Stimulated activated CD8-positive, alpha-beta memory T cell treated with anti-CD3 and anti-CD28 coated beads, Interleukin-12 subunit alpha, Interleukin-12 subunit beta, amount 100 ng/mL, for 24 hours (primary cell): Measurements from ENCODE around the gene TSPYL2.

Experiments used
- DNase-seq: peaks from one replicate; pipeline ENCODE4 v3.0.0-alpha.2; 2020; ENCODE audit errors: extremely low read depth

The TSPYL2 gene

DNA sequence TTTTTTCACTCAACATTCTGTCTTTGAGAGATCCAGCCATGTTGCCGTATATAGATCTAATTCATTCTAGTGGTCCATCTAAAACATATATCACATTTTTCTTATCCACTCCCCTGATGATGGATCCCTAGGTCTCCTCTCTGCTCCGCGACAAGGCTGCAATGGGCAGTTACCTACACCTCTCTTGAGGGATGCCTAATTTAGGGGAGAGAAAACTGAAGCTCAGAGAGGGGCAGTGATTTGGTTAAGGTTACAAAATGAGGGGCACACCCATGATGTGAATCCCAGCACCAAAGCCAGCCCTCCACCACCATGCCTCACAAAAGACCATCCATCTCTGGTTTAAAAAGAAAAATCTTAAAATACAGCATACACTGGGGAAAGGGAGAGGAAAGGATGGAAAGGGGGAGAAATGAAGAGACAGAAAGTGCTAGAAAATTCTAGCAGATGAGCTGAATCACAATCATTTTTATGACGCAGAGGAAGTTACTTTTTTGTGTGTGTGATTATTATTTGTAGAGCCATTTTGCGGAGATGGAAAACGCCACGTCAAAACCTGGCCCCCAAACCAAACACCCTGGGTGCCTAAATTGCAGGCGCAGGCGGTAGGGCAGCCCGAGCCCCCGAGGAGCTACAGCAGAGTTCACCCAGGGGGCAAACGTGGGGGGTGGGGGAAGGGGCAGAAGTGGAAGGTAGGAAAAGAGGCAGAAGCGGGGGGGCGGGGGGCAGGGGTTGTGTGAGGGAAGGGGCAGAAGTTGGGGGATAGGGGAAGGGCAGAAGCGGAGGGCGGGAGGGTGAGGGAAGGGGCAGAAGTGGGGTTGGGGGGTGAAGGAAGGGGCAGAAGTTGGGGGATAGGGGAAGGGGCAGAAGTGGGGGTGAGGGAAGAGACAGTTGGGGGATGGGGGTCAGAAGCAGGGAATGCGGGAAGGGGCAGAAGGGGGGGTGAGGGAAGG lies 1.3 kb upstream of the TSPYL2 start:
- DNase-seq = no peak

GRCh38 chrX:53082773-53083616 lies 828 bp downstream of the TSPYL2 start:
- no peak for DNase-seq

DNA sequence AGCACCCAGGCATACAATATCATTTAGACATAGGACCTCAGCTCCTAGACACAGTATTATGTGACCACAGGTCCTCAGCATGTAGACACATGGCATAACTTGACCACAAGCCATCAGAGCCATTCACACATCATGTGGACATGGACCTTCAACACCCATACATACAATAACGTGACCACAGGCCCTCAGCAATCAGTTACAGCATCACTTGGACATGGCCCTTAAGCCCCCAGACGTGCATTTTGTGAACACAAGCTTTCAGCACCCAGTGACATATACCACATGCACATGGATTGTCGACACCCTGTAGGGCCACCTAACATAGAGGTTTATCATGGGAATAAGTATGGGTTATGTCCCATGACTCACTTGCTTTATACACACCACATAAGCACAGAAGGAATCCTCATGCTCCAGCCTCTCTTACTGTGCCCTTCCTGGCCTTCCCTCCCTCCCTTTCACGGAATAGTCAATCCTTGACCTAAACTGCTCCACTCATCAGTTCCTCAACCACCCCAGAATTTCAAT lies 1.9 kb downstream of the TSPYL2 start:
- no peak for DNase-seq

GRCh38 chrX:53084863-53085262 lies 2.7 kb downstream of the TSPYL2 start:
- no peak for DNase-seq

DNA sequence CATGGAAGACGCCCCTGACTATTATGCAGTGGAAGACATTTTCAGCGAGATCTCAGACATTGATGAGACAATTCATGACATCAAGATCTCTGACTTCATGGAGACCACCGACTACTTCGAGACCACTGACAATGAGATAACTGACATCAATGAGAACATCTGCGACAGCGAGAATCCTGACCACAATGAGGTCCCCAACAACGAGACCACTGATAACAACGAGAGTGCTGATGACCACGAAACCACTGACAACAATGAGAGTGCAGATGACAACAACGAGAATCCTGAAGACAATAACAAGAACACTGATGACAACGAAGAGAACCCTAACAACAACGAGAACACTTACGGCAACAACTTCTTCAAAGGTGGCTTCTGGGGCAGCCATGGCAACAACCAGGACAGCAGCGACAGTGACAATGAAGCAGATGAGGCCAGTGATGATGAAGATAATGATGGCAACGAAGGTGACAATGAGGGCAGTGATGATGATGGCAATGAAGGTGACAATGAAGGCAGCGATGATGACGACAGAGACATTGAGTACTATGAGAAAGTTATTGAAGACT lies 3.6 kb downstream of the TSPYL2 start:
- no peak for DNase-seq

GRCh38 chrX:53086464-53086863 lies 4.3 kb downstream of the TSPYL2 start:
- no peak for DNase-seq

DNA sequence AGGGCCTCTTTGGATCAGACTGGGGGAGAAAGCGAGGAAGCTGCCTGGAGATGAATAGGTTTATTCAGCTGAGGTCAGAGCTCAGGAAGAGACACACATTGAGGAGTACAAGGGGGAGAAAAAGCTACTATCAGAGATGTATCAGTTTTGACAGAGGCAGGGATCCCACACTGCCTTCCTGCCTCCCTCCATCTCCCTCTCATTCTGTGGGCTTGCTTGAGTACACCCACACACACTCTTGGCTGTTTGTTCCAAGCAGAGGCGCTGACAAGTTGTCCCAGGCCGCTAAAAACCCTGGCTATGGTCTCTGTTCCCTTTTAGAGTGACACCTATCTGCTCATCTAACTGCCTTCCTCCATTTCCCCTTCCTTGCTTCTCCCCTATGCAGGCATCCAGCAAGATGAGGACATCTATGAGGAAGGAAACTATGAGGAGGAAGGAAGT lies 5.2 kb downstream of the TSPYL2 start:
- no peak for DNase-seq

DNA sequence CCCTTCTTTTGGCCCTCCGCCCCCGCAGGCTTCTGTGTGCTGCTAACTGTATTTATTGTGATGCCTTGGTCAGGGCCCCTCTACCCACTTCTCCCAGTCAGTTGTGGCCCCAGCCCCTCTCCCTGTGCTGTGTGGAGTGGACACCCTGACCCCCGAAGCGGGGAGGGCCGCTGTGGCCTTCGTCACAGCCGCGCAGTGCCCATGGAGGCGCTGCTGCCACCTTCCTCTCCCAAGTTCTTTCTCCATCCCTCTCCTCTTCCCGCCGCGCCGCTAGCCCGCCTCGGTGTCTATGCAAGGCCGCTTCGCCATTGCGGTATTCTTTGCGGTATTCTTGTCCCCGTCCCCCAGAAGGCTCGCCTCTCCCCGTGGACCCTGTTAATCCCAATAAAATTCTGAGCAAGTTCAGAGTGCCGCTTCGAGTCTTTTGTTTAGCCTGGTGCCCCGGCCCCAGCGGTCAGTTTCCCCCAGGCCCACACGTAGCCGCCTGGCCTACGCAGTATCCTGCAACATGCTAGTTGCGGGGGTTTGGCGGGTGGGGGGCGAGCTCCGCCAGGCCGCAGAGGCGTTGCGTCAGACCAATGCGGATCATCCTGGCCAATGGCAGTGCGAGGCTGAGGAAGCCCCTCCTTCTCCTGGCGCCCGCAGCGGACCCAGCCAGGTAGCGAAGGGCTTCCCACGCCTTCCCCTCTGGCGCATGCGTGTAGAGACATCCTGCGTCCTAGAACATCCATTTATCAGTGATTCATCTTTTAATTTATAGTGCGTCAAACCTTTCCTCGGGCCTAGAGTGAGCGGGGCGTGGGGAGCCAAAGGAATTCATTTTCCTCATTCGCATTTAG lies 6.2 kb downstream of the TSPYL2 start:
- DNase-seq = no peak

DNA sequence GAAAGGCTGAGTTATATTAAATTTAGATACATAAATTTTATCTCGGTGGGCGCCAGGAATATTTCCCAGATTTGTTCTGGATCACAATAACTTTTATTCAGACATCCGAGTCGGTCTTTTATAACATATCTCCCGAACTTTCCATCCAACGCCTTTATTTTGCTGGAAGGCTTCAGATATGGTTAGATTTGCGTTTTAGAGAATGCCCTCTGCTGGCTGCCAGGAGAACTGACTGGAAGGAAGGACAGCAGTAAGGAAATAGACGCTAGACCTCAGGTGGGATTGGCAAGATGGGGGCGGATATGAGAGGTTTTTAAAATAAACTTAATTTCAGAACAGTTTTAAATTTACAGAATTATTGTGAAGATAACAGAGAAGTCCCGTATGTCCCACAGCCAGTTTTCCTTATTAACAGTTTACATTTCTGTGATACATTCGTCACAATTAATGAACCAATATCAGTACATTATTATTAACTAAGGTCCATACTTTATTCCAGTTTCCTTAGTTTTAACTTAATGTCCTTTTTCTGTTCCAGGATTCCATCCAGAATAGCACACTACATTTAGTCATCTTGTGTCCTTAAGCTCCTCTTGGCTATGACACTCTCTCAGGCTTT lies 7.2 kb downstream of the TSPYL2 start:
- DNase-seq = no peak

GRCh38 chrX:53089925-53090324 lies 7.8 kb downstream of the TSPYL2 start:
- DNase-seq = no peak

DNA sequence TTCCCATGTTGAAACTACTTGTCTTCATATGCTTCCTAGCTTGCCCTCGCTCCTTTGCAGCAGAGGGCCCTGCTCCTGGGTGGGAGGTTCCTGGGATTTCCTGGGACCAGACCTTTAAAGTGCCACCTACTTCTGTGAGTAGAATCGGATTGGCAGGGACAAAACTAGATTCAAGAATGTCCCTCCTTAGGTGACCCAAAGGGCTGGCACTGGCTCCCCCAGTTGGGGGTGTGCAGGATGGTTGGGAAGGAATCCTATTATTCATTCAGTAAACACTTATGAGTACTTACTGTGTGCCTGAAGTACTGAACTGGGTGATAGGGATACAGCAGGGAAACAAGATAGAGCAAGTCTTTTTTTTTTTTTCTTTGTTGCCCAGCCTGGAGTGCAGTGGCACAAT lies 9.2 kb downstream of the TSPYL2 start:
- no peak for DNase-seq

- DNase-seq = no peak
Measured at GRCh38 chrX:53093177-53093655, 11.0 kb downstream of the TSPYL2 start.

DNA sequence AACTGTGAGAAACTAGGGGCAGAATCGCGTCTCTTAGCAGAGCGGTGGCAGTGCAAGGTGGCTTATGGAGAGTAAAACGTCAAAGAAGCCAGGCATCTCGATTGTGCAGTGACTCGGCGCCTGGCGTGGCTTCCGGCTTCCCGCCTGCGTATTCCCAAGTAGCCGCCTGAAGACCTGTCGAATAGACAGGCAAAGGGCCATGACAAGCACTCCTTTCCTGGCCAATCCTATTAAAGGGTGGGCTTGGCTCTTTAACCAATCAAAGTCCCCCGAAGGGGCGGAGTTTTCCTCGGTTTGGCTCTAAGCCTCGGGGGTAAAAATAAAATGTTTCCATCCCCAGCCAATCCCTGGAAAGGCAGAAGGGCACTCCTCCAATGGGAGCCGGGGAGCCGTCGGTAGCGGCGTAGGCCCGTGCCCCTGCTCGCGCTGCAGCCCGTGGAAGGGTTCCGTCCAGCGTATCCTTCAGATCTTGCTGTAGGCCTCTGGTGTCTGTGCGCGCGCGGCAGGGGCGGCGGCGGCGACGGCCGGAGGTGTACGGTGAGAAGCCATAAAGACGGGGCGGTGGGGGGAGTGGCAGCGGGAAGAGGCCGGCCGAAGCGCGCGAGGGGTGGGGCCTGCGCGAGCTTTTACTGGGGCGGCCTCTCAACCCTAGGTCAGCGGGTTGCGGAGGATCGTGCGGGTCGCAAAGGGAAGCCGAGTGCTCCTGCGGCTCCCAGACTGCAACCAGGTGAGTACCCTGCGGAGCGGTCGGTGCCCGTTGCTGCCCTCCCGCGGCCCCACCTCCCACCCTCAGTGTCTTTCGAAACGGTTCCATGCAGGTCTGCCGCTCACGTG lies 11.8 kb downstream of the TSPYL2 start, which contains the start of gene KANTR:
Gene KANTR, plus strand, starts transcription at position 395 of the 834 bp plus-strand sequence. CDS start 30,131 bp downstream, outside the sequence.
- DNase-seq = no peak

- no peak for DNase-seq
Measured at GRCh38 chrX:53094582-53094905, 12.4 kb downstream of the TSPYL2 start.

DNA sequence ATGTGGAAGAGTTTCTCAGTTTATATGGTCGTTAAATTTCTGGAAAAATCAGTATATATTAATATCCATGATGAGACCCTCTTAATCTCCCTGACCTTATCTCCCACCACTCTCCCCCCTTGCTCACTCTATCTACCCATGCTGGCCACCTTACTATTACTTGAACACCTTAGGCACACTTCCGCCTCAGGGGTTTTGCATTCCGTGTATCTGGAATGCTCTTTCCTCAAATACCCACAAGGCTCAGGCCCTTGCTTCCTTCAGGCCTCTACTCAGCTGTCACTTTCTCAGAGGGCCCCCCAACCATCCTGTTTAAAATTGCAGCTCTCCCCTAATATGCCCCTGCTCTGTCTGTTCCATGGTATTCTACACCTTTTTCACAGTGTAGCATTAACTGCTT lies 13.6 kb downstream of the TSPYL2 start:
- DNase-seq = no peak

DNA sequence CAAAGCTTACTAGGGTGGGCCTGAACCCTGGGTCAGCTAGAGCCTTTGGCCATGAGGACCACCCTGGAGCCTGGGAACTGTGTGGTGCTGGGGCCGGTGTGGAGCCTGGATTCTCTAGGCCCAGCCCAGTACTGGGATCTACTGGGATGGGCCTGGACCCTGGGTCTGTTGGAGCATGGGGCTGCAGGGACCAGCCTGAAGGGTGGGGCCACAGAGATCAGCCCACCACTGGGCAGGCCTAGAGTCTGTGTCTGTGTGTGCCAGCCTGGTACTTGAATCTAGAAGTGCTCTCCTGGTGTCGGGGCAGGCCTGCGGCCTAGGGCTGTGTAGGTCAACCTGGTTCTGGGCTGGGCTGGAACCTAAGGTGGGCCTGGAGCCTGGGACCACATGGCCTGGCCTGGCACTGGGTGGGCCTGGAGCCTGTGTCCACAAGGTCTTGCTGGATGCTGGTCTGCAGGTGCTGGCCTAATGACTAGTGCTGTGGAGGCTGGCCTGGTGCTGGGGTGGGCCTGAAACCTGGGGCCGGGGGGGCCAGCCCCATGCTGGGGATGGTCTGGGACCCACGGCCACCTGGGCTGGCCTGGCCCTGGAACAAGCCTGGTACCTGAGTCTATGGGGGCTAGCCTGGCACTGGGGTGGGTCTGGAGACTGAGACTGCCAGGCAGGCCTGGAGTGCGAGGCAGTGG lies 32.8 kb downstream of the TSPYL2 start:
- DNase-seq = no peak

- DNase-seq = no peak
Measured at GRCh38 chrX:53115550-53115874, 33.3 kb downstream of the TSPYL2 start.

GRCh38 chrX:53116101-53116500 lies 33.9 kb downstream of the TSPYL2 start:
- no peak for DNase-seq

- DNase-seq = no peak
Measured at GRCh38 chrX:53122013-53122412, 39.8 kb downstream of the TSPYL2 start.
